ENCODE results near the gene STARD9.
"Not testable (repeated sequence)": the region's sequence is repeated elsewhere in the genome, so short reads cannot be mapped to it uniquely, and the experiment has no call there.

The STARD9 gene

DNA sequence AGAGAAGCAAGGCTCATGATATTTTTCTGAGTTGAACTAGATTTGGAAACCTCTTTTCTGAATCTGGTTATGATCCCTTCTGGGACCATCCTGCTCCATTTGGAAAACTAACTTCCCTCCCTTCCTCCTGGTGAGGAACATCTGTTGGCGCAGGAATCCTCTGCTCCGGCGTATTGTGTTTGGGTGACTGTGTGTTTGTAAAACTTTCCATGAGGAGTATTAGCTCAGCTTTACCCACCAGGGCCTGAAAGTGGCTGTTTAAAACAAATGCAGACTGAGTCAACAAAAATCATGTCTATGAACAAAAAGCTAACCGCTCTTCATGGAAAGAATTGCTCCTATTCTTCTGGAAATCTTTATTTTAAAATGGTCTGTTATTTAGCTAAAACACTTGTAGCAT is 17.7 kb downstream of the STARD9 start:
- no peaks in the 10 kb centered on the region for H3K27me3 ChIP-seq (ENCODE audit: control insufficient read depth, insufficient read depth, low read length)
- no peak overlapping the region for H3K9ac ChIP-seq
- H3K4me2 ChIP-seq (ENCODE audit: low read length), result no peak overlapping the region
- H2AFZ ChIP-seq, result no peak overlapping the region
- H3K4me3 ChIP-seq (ENCODE audit: low read depth, low read length), result no peak overlapping the region
- no peak overlapping the region for H3K27ac ChIP-seq
- no peaks in the 10 kb centered on the region for H3K36me3 ChIP-seq (ENCODE audit: control insufficient read depth, insufficient read depth, low read length)
- TF ChIP-seq, protein P1, sequence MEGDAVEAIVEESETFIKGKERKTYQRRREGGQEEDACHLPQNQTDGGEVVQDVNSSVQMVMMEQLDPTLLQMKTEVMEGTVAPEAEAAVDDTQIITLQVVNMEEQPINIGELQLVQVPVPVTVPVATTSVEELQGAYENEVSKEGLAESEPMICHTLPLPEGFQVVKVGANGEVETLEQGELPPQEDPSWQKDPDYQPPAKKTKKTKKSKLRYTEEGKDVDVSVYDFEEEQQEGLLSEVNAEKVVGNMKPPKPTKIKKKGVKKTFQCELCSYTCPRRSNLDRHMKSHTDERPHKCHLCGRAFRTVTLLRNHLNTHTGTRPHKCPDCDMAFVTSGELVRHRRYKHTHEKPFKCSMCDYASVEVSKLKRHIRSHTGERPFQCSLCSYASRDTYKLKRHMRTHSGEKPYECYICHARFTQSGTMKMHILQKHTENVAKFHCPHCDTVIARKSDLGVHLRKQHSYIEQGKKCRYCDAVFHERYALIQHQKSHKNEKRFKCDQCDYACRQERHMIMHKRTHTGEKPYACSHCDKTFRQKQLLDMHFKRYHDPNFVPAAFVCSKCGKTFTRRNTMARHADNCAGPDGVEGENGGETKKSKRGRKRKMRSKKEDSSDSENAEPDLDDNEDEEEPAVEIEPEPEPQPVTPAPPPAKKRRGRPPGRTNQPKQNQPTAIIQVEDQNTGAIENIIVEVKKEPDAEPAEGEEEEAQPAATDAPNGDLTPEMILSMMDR (IDR thresholded peaks at IDR 0.05), result no peak
- no peaks in the 10 kb centered on the region for H3K9me3 ChIP-seq (ENCODE audit: control insufficient read depth, low read length)
- no peaks in the 10 kb centered on the region for H3K79me2 ChIP-seq
- H3K4me1 ChIP-seq, result no peaks in the 10 kb centered on the region

DNA sequence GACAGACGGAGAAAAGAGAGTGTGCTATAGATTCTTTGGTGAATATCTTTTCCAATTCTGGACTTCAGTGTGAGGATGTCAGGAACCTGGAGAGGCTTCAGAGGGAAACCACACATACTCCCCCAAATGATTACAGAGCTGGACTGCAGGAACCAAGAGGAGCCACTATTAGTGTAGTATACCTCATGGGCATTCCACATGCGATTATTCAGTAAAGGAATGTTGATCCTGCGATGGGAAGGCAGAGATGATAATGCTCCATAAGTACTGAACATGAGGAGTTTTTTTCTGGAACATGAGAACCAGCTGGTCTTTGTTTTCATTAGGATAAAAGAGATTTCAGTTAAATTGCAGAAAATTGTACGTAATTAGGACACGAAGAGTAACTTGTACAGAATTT is 18.7 kb downstream of the STARD9 start:
- H3K9me3 ChIP-seq (ENCODE audit: control insufficient read depth, low read length), result no peaks in the 10 kb centered on the region
- no peak overlapping the region for H3K4me2 ChIP-seq (ENCODE audit: low read length)
- no peak overlapping the region for H2AFZ ChIP-seq
- H3K9ac ChIP-seq, result no peak overlapping the region
- H3K36me3 ChIP-seq (ENCODE audit: control insufficient read depth, insufficient read depth, low read length), result no peaks in the 10 kb centered on the region
- H3K4me3 ChIP-seq (ENCODE audit: low read depth, low read length), result no peak overlapping the region
- no peaks in the 10 kb centered on the region for H3K4me1 ChIP-seq
- no peaks in the 10 kb centered on the region for H3K27me3 ChIP-seq (ENCODE audit: control insufficient read depth, insufficient read depth, low read length)
- TF ChIP-seq, protein P1 (IDR thresholded peaks at IDR 0.05), result no peak
- H3K79me2 ChIP-seq, result no peaks in the 10 kb centered on the region
- H3K27ac ChIP-seq, result no peak overlapping the region

DNA sequence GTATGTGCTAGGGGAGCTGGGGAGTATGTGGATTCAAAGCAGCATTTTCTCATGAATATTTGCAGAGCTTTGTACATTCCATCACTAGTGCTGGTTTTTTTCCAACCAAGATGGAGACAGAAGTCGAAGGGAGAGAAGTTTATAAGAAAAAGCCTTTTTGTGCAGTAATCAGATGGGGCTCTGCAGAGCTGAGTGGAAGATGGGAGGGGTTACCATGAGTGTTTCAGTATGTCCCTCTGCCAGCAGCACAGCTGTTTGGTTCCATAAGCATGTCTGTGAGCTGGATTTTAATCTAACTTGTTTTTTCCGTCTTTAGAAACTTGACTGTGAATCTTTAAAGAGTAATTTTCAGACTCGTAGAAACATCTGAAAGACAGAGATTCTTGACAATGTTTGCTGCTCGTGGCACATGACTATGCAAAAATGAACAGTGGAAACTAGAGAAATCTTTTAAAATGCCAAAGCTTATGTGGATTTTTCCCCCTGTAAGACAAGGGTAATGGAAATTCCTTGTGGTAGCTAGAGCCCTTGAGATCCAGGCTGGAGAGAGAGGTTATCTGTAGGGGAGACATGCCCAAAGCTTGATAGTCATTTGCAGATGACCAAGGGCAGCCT is 20.3 kb downstream of the STARD9 start:
- H3K9ac ChIP-seq, result no peak overlapping the region
- no peak overlapping the region for H3K4me2 ChIP-seq (ENCODE audit: low read length)
- H3K4me1 ChIP-seq, result no peaks in the 10 kb centered on the region
- H3K4me3 ChIP-seq (ENCODE audit: low read depth, low read length), result no peak overlapping the region
- no peaks in the 10 kb centered on the region for H3K27me3 ChIP-seq (ENCODE audit: control insufficient read depth, insufficient read depth, low read length)
- TF ChIP-seq, protein P1 (IDR thresholded peaks at IDR 0.05), result no peak
- no peak overlapping the region for H3K27ac ChIP-seq
- no peaks in the 10 kb centered on the region for H3K79me2 ChIP-seq
- no peaks in the 10 kb centered on the region for H3K9me3 ChIP-seq (ENCODE audit: control insufficient read depth, low read length)
- no peak overlapping the region for H2AFZ ChIP-seq
- H3K36me3 ChIP-seq (ENCODE audit: control insufficient read depth, insufficient read depth, low read length), result no peaks in the 10 kb centered on the region

DNA sequence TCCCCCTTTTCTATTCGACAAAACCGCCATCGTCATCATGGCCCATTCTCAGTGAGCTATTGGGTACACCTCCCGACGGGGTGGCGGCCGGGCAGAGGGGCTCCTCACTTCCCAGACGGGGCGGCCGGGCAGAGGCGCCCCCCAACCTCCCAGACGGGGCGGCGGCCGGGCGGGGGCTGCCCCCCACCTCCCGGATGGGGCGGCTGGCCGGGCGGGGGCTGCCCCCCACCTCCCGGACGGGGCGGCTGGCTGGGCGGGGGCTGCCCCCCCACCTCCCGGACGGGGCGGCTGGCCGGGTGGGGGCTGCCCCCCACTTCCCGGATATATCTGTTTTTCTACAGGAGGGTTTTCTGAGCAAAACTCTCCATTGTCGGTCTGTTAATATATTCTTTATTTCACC is 25.9 kb downstream of the STARD9 start:
- H3K79me2 ChIP-seq; H3K27ac ChIP-seq; H3K4me3 ChIP-seq (ENCODE audit: low read depth, low read length); H3K27me3 ChIP-seq (ENCODE audit: control insufficient read depth, insufficient read depth, low read length); H2AFZ ChIP-seq; H3K9ac ChIP-seq; H3K36me3 ChIP-seq (ENCODE audit: control insufficient read depth, insufficient read depth, low read length); H3K4me2 ChIP-seq (ENCODE audit: low read length); H3K9me3 ChIP-seq (ENCODE audit: control insufficient read depth, low read length); H3K4me1 ChIP-seq: not testable (repeated sequence)

DNA sequence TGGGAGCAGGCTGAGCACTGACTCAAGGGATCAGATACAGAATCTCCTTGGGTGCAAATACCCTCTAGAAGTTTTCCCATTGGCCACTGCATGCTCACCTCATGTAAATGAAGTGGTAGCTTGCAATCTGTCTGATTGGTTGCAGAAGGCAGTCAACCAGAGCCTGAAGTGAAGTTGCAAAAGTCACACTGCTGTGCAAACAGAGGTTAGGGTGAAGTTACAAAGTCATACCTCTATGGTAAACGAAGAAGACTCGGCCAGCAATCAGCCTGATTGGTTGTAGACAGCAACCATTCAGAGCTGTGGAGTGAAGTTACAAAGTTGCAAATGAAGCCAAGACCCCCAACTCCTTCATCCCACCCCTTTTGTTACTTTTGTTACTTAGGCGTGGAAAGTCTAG is 27.1 kb downstream of the STARD9 start:
- Histone ChIP-seq H3K79me2 (no peaks in the 10 kb centered on the region), H3K4me2 (ENCODE audit: low read length) (no peak overlapping the region), H3K9me3 (ENCODE audit: control insufficient read depth, low read length) (no peaks in the 10 kb centered on the region), H3K27ac (no peak overlapping the region), H3K9ac (no peak overlapping the region), H3K4me1 (no peaks in the 10 kb centered on the region), H2AFZ (no peak overlapping the region), H3K27me3 (ENCODE audit: control insufficient read depth, insufficient read depth, low read length) (no peaks in the 10 kb centered on the region), H3K36me3 (ENCODE audit: control insufficient read depth, insufficient read depth, low read length) (no peaks in the 10 kb centered on the region), H3K4me3 (ENCODE audit: low read depth, low read length) (no peak overlapping the region)
- TF ChIP-seq, protein P1 (IDR thresholded peaks at IDR 0.05), result no peak
